ENCODE results near the gene MROH7. TPM values are rescaled to one million over a fixed set of nuclear protein-coding genes. Genes with fewer than 3 reads are reported as not detected.

The MROH7 gene
- total RNA-seq, 2 donors from 2014 or later = 5.2 to 18.0 TPM

DNA sequence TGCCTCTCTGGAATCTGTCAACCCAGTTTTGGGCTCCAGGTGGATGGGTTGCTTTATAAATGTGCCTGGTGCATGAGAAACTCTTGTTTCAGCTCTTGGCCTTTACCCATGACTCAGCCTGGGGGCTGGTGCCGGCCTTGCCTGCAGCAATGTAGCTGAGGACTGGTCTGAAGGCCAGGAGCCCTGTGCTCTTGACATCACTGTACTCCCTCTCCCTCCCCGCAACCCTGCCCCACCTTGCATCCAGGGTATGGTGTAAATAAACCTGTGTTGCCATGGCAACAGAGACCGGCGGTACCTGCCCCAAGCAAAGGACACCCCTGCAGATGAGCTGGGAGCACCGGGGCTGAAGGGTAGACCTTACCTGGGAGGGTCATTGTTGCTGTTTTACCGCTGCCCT, 31.5 kb upstream of the MROH7 start:
- no peak overlapping the region for H3K4me3 ChIP-seq
- 81% methylated on average over 6 of the region's 6 CpGs for WGBS
- H3K36me3 ChIP-seq = no peaks in the 10 kb centered on the region
- H3K27ac ChIP-seq = no peak overlapping the region
- H3K4me1 ChIP-seq (replicated peaks) = no peaks in the 10 kb centered on the region
- intact Hi-C loops (cut with DNase I) = no loop called here
- H3K27me3 ChIP-seq (replicated peaks; ENCODE audit: insufficient read depth) = no peaks in the 10 kb centered on the region
- DNase-seq (ENCODE audit: low spot score) = no peak
- TF ChIP-seq POLR2AphosphoS5 (IDR thresholded peaks at IDR 0.05) (no peak), POLR2A (IDR thresholded peaks at IDR 0.05) (no peak)
- TF ChIP-seq, protein P1, sequence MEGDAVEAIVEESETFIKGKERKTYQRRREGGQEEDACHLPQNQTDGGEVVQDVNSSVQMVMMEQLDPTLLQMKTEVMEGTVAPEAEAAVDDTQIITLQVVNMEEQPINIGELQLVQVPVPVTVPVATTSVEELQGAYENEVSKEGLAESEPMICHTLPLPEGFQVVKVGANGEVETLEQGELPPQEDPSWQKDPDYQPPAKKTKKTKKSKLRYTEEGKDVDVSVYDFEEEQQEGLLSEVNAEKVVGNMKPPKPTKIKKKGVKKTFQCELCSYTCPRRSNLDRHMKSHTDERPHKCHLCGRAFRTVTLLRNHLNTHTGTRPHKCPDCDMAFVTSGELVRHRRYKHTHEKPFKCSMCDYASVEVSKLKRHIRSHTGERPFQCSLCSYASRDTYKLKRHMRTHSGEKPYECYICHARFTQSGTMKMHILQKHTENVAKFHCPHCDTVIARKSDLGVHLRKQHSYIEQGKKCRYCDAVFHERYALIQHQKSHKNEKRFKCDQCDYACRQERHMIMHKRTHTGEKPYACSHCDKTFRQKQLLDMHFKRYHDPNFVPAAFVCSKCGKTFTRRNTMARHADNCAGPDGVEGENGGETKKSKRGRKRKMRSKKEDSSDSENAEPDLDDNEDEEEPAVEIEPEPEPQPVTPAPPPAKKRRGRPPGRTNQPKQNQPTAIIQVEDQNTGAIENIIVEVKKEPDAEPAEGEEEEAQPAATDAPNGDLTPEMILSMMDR (IDR thresholded peaks at IDR 0.05) = no peak
- H3K9me3 ChIP-seq = no peaks in the 10 kb centered on the region

DNA sequence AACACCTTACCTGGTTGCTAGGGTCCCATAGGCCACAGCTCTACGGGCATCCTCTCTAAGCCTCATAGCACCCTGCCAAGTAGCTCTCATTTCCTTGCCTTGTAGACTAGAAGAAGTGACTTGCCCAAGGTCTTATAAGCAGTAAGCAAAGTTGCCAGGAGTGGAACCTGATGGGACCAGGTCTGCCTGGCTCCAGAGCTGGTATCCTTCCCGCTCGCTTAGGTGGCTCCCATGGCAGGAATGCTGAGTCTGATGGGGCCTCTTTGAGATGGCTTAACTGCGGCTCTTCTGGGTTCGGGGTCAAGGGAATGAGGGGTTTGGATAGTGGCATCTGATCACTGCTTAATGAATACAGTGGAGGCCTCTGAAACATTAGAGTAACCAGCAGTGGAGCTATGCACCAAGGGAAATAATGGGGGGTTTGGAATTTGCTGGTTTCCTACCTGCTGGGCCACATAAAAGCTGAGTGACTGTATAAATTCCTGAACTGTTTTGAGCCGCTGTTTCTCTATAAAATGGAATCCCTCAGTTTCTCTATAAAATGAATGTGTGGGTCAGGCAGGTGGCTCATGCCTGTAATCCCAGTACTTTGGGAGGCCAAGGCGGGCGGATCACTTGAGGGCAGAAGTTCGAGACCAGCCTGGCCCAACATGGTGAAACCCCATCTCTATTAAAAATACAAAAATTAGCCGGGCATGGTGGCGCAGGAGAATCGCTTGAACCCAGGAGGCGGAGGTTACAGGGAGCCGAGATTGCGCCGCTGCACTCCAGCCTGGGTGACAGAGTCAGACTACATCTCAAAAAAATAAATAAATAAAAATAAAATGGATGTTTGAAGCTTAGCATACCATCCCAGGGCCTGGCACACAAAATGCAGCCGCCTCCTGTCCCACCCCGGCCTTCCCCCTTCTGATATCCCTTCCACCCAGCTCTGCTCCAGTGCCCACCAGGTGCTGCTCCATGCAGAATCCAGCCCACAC, 30.7 kb upstream of the MROH7 start:
- no peaks in the 10 kb centered on the region for H3K27me3 ChIP-seq (replicated peaks; ENCODE audit: insufficient read depth)
- intact Hi-C loops (cut with DNase I) = no loop called here
- no peak overlapping the region for H3K27ac ChIP-seq
- WGBS = 94% methylated on average over 18 of the region's 18 CpGs
- no peaks in the 10 kb centered on the region for H3K9me3 ChIP-seq
- H3K36me3 ChIP-seq = no peaks in the 10 kb centered on the region
- no peak overlapping the region for H3K4me3 ChIP-seq
- no peak for DNase-seq (ENCODE audit: low spot score)
- no peaks in the 10 kb centered on the region for H3K4me1 ChIP-seq (replicated peaks)
- no peak for TF ChIP-seq POLR2AphosphoS5 (IDR thresholded peaks at IDR 0.05)
- no peak for TF ChIP-seq POLR2A (IDR thresholded peaks at IDR 0.05)
- TF ChIP-seq, protein P1 (IDR thresholded peaks at IDR 0.05) = no peak

DNA sequence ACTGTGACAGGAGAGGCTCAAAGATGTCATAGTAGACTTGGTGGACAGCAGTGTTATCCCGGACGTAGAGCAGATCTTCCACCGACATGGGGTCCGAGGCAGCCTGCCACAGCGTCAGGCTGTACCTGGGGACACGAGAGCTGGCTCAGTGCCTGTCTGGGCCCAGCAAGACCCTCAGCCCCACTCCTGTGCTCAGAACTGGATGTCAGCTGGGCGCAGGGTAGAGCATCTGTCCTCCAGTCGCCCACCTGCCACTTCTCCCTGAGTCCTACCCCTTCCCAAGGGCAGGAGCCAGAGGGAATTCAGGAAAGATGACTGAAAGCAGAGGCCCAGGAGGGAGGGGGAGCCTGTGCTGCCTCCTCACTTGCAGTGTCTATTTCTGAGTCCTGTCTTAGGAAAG, 30.0 kb upstream of the MROH7 start:
- Histone ChIP-seq H3K27ac (no peak overlapping the region), H3K4me3 (no peak overlapping the region), H3K4me1 (replicated peaks) (no peaks in the 10 kb centered on the region), H3K27me3 (replicated peaks; ENCODE audit: insufficient read depth) (no peaks in the 10 kb centered on the region), H3K36me3 (no peaks in the 10 kb centered on the region), H3K9me3 (no peaks in the 10 kb centered on the region)
- 91% methylated on average over 8 of the region's 8 CpGs for WGBS
- TF ChIP-seq POLR2A (IDR thresholded peaks at IDR 0.05) (no peak), POLR2AphosphoS5 (IDR thresholded peaks at IDR 0.05) (no peak)
- TF ChIP-seq, protein P1 (IDR thresholded peaks at IDR 0.05) = no peak
- DNase-seq (ENCODE audit: low spot score) = no peak
- intact Hi-C loops (cut with DNase I) = no loop called here

DNA sequence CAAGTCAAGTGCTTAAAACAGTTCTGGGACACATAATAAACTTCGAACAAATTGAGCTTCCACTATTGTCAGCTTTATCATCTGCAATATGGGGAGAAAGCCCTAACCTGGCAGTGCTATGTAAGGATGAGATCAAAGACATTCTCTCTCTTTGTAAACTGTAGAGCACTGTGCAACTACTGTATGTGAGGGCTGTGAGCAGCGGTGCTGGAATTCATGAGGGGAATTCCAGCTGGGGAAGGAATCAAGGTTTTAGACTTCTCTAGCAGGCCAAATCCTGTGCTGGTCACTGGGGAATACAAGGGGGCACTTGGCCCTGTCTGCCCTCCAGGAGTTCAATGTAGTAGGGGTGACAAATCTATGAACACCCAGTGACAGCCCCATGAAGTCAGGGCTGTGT, 27.6 kb upstream of the MROH7 start:
- no peak for DNase-seq (ENCODE audit: low spot score)
- H3K4me1 ChIP-seq (replicated peaks) = no peaks in the 10 kb centered on the region
- intact Hi-C loops (cut with DNase I) = no loop called here
- no peak overlapping the region for H3K4me3 ChIP-seq
- H3K9me3 ChIP-seq = no peaks in the 10 kb centered on the region
- no peak overlapping the region for H3K27ac ChIP-seq
- 66% methylated on average over 2 of the region's 2 CpGs for WGBS
- TF ChIP-seq, protein P1 (IDR thresholded peaks at IDR 0.05) = no peak
- TF ChIP-seq POLR2A (IDR thresholded peaks at IDR 0.05) (no peak), POLR2AphosphoS5 (IDR thresholded peaks at IDR 0.05) (no peak)
- no peaks in the 10 kb centered on the region for H3K27me3 ChIP-seq (replicated peaks; ENCODE audit: insufficient read depth)
- no peaks in the 10 kb centered on the region for H3K36me3 ChIP-seq

DNA sequence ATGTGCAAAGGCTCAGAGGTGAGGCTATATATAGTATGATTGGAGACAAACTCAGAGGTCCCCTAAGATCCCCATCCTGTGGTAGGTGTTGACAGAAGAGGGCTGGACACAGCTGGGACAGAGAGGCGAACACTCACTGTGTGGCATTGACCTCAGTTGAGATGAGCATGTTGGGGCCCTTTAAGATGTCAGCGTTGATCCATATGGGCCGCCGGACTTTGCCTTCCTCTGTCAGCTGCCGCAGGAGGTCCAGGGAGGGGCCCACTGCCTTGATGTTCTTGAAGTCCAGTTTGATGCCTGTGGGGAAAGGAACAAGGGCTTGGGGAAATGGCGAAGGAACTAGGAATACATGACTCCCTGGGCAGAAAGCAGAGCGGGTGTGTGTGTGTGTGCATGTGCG, 27.0 kb upstream of the MROH7 start:
- intact Hi-C loops (cut with DNase I) = no loop called here

More for the DNA sequence above, 27.0 kb upstream of the MROH7 start:
- no peak for DNase-seq (ENCODE audit: low spot score)
- no peaks in the 10 kb centered on the region for H3K4me1 ChIP-seq (replicated peaks)
- no peak overlapping the region for H3K4me3 ChIP-seq
- no peaks in the 10 kb centered on the region for H3K27me3 ChIP-seq (replicated peaks; ENCODE audit: insufficient read depth)
- H3K9me3 ChIP-seq = no peaks in the 10 kb centered on the region
- H3K36me3 ChIP-seq = no peaks in the 10 kb centered on the region
- TF ChIP-seq POLR2A (IDR thresholded peaks at IDR 0.05) = no peak
- TF ChIP-seq, protein P1 (IDR thresholded peaks at IDR 0.05) = no peak
- no peak overlapping the region for H3K27ac ChIP-seq
- WGBS = 81% methylated on average over 8 of the region's 8 CpGs
